ENCODE results near the gene MRPL37. TPM values are rescaled to one million over a fixed set of nuclear protein-coding genes. Genes with fewer than 3 reads are reported as not detected.

MRPL37 gene
- total and polyA plus RNA-seq, 2 of the 8 experiments (the other 6 are each of a cell fraction or from before 2014, with no cell fraction given), result 45.5 to 126 TPM

GRCh38 chr1:54266195-54266594 is 66.2 kb downstream of the MRPL37 start:
- H3K4ac ChIP-seq (replicated peaks; ENCODE audit: insufficient read length, low read depth, low read length), result no peak overlapping the region
- no peak overlapping the region for H2BK20ac ChIP-seq (ENCODE audit: low read length)
- H3K18ac ChIP-seq (ENCODE audit: extremely low read depth, low read length), result no peak overlapping the region
- no peak overlapping the region for H4K91ac ChIP-seq (replicated peaks; ENCODE audit: insufficient read length, low read length)
- ChIA-PET CTCF (ENCODE audit: partially characterized antibody) (interaction anchor here (1.0 to 5.5 kb wide), 3 partner anchors 8 to 11 kb away, joined by 3 to 34 read pairs (median 4); no protein-coding TSS in a partner anchor), POLR2A (ENCODE audit: partially characterized antibody) (interaction anchor here (0.7 to 1.8 kb wide), 2 partner anchors 9 to 67 kb away, joined by 3 to 4 read pairs; partner anchors contain the start of genes CYB5RL and MRPL37)
- no peak overlapping the region for H2AFZ ChIP-seq (ENCODE audit: low read length)
- no peak overlapping the region for H2BK120ac ChIP-seq (replicated peaks; ENCODE audit: low read depth, low read length)
- no peak overlapping the region for H2BK15ac ChIP-seq (ENCODE audit: low read length)
- no peaks in the 10 kb centered on the region for H3K23me2 ChIP-seq (ENCODE audit: low read depth, low read length)
- H3K4me2 ChIP-seq (ENCODE audit: insufficient read depth in 1 of 2, low read depth in 2 of 2, low read length in 2 of 2), result no peak overlapping the region
- no peak overlapping the region for H2BK12ac ChIP-seq (ENCODE audit: low read depth, low read length)
- H3K23ac ChIP-seq (ENCODE audit: insufficient read length), result no peak overlapping the region
- FAIRE-seq, result no peak
- no peak overlapping the region for H2AK5ac ChIP-seq (ENCODE audit: low read depth, low read length)
- H3K9me3 ChIP-seq (ENCODE audit: insufficient read depth in 2 of 2, low read depth in 1 of 2, low read length in 1 of 2), result no peaks in the 10 kb centered on the region
- no peaks in the 10 kb centered on the region for H3K27me3 ChIP-seq (replicated peaks in 1 of 4; ENCODE audit: control insufficient read depth in 3 of 4, extremely low read depth in 1 of 4, insufficient read depth in 3 of 4, low read length in 3 of 4)
- H3K27ac ChIP-seq (ENCODE audit: low read depth, low read length), result no peak overlapping the region
- no peak overlapping the region for H3K14ac ChIP-seq (ENCODE audit: insufficient read length)
- H4K8ac ChIP-seq (ENCODE audit: extremely low read depth, insufficient read depth, low read length), result no peak overlapping the region
- peaks cover 5 to 17% of the 10 kb centered on the region in 2 experiments for H4K20me1 ChIP-seq (replicated peaks in 1 of 2; ENCODE audit: control insufficient read depth in 1 of 2, insufficient read depth in 2 of 2, low read length in 2 of 2)
- H4K5ac ChIP-seq (ENCODE audit: insufficient read length, low read depth, low read length), result no peak overlapping the region
- WGBS, 2 experiments (ENCODE audit: extremely low coverage in 1 of 2, insufficient coverage in 1 of 2, insufficient read length in 1 of 2, insufficient replicate concordance in 2 of 2, low coverage in 1 of 2, low lambda C conversion rate in 2 of 2, missing lambda C conversion rate in 1 of 2), result 86% methylated on average over 2 of the region's 2 CpGs; no CpG with 5 or more reads in 1 of the 2 experiments
- H2BK5ac ChIP-seq (ENCODE audit: low read depth, low read length), result no peak overlapping the region
- H3K79me2 ChIP-seq (ENCODE audit: control insufficient read depth in 1 of 2, insufficient read depth in 2 of 2, low read length in 2 of 2), result peaks cover 0 to 85% of the 10 kb centered on the region in 2 experiments; a peak in 2 of 4 replicates
- no peak overlapping the region for H3K9ac ChIP-seq (replicated peaks in 1 of 4; ENCODE audit: extremely low read depth in 1 of 4, low read depth in 3 of 4, low read length in 3 of 4)
- no peak overlapping the region for H3K4me3 ChIP-seq (ENCODE audit: extremely low read depth in 1 of 4, insufficient read depth in 2 of 4, low read depth in 3 of 4, low read length in 4 of 4)
- no peak overlapping the region for H3K56ac ChIP-seq (replicated peaks; ENCODE audit: insufficient read length, low read depth, low read length)
- no peaks in the 10 kb centered on the region; a peak in 1 of 7 replicates for H3K4me1 ChIP-seq (replicated peaks in 1 of 4; ENCODE audit: control insufficient read depth in 3 of 4, insufficient read depth in 4 of 4, low read length in 3 of 4)
- peaks cover 26% of the 10 kb centered on the region for H3K79me1 ChIP-seq (ENCODE audit: low read depth, low read length)
- DNase-seq (ENCODE audit: low read depth in 1 of 2, low spot score in 2 of 2), result no peak
- H3K36me3 ChIP-seq (ENCODE audit: control insufficient read depth in 2 of 4, insufficient read depth in 4 of 4, low read length in 3 of 4), result no peaks in the 10 kb centered on the region; a peak in 1 of 8 replicates
- TF ChIP-seq KDM1A (IDR thresholded peaks at IDR 0.05; ENCODE audit: borderline replicate concordance, low read length), result no peak
- TF ChIP-seq EP300 (IDR thresholded peaks at IDR 0.05; ENCODE audit: borderline replicate concordance in 1 of 2, low read depth in 2 of 2, low read length in 2 of 2), result no peak
- no peak for TF ChIP-seq SIX5 (IDR thresholded peaks at IDR 0.05; ENCODE audit: low read depth, low read length)
- no peak for TF ChIP-seq ASH2L (IDR thresholded peaks at IDR 0.05; ENCODE audit: low read length)
- no peak for TF ChIP-seq RFX5 (IDR thresholded peaks at IDR 0.05; ENCODE audit: borderline replicate concordance, low read depth, low read length)
- no peak for TF ChIP-seq TEAD4 (IDR thresholded peaks at IDR 0.05; ENCODE audit: low read depth, low read length)
- no peak for TF ChIP-seq BCL11A (IDR thresholded peaks at IDR 0.05; ENCODE audit: low read depth in 2 of 2, low read length in 2 of 2)

All from H1 (cell line).